HEK293 (cell line): ENCODE results near the gene ZNF69.

Source experiments
- CTCF ChIA-PET: fragments of 350-600 bp; formaldehyde crosslinking; extraction: SDS; loops from one replicate; lab custom pipeline; 2021; ENCODE audit warnings: antibody characterized with exemption; lab: Yijun Ruan, JAX
- POLR2A ChIA-PET: fragments of 300-600 bp; formaldehyde crosslinking; extraction: SDS; loops from one replicate; lab custom pipeline; 2020; ENCODE audit warnings: antibody characterized with exemption, inconsistent platforms; lab: Yijun Ruan, JAX
- H3K27ac ChIP-seq: fragments of 200-500 bp; sonication (Bioruptor generic); 2 replicates; pipeline ENCODE4 v1.5.1; 2014; ENCODE audit warnings: low read depth, low read length, control low read depth, inconsistent platforms; ENCODE audit errors: extremely low read depth
- H3K36me3 ChIP-seq, 2 experiments: fragments of 200-500 bp in 1 of 2; sonication (Bioruptor generic) in 1 of 2; 1 replicate in 1 of 2; 2 replicates in 1 of 2; pipeline ENCODE4 v1.5.1; 2014 to 2017; ENCODE audit warnings: inconsistent platforms in 2 of 2, low read length in 2 of 2; ENCODE audit not compliant: control insufficient read depth in 2 of 2, insufficient read depth in 1 of 2
- H3K4me1 ChIP-seq: fragments of 200-500 bp; sonication (Bioruptor generic); 2 replicates; pipeline ENCODE4 v1.5.1; 2014; ENCODE audit warnings: mild to moderate bottlenecking, low read length, inconsistent platforms; ENCODE audit not compliant: control insufficient read depth, insufficient read depth
- H3K4me3 ChIP-seq: 2 replicates; pipeline ENCODE4 v1.5.1; 2011; ENCODE audit warnings: low read depth, mild to moderate bottlenecking, control low read depth, low read length, moderate library complexity
- H3K9me3 ChIP-seq: fragments of 200-500 bp; sonication (Bioruptor generic); 2 replicates; pipeline ENCODE4 v1.5.1; 2014; ENCODE audit warnings: low read depth, low read length, inconsistent platforms; ENCODE audit not compliant: control insufficient read depth, insufficient read depth
- HIC1 ChIP-seq: fragments of 450-650 bp; formaldehyde crosslinking; IDR thresholded peaks from 2 replicates; pipeline ENCODE4 v1.5.1; 2016; ENCODE audit warnings: missing biosample characterization, missing genetic modification characterization
- KLF10 ChIP-seq: fragments of 450-650 bp; IDR thresholded peaks from 2 replicates; pipeline ENCODE4 v1.5.1; 2018; ENCODE audit warnings: missing biosample characterization, mild to moderate bottlenecking, missing genetic modification characterization
- KLF8 ChIP-seq: fragments of 450-650 bp; formaldehyde crosslinking; IDR thresholded peaks from 2 replicates; pipeline ENCODE4 v1.5.1; 2016; ENCODE audit warnings: missing biosample characterization, missing genetic modification characterization
- YY2 ChIP-seq: fragments of 450-650 bp; formaldehyde crosslinking; IDR thresholded peaks from 2 replicates; pipeline ENCODE4 v1.5.1; 2016; ENCODE audit warnings: missing biosample characterization, missing genetic modification characterization
- ZBTB11 ChIP-seq: fragments of 450-650 bp; formaldehyde crosslinking; conservative IDR thresholded peaks from 2 replicates; pipeline ENCODE4 v1.5.1; 2016; ENCODE audit warnings: low read depth, missing biosample characterization, missing genetic modification characterization
- ZBTB17 ChIP-seq: fragments of 450-650 bp; formaldehyde crosslinking; IDR thresholded peaks from 2 replicates; pipeline ENCODE4 v1.5.1; 2016; ENCODE audit warnings: missing biosample characterization, missing genetic modification characterization
- ZBTB6 ChIP-seq: fragments of 450-650 bp; formaldehyde crosslinking; IDR thresholded peaks from 2 replicates; pipeline ENCODE4 v1.5.1; 2017; ENCODE audit warnings: missing biosample characterization, missing genetic modification characterization
- ZEB2 ChIP-seq: fragments of 450-650 bp; formaldehyde crosslinking; IDR thresholded peaks from 2 replicates; pipeline ENCODE4 v1.5.1; 2016; ENCODE audit warnings: missing biosample characterization, missing genetic modification characterization
- ZFP69B ChIP-seq: fragments of 450-650 bp; formaldehyde crosslinking; IDR thresholded peaks from 2 replicates; pipeline ENCODE4 v1.5.1; 2016; ENCODE audit warnings: missing biosample characterization, missing genetic modification characterization
- ZIC2 ChIP-seq: fragments of 450-650 bp; formaldehyde crosslinking; IDR thresholded peaks from 2 replicates; pipeline ENCODE4 v1.5.1; 2016; ENCODE audit warnings: missing biosample characterization, missing genetic modification characterization
- ZNF112 ChIP-seq: fragments of 450-650 bp; formaldehyde crosslinking; IDR thresholded peaks from 2 replicates; pipeline ENCODE4 v1.5.0; 2017; ENCODE audit warnings: missing biosample characterization, missing genetic modification characterization
- ZNF146 ChIP-seq: fragments of 450-650 bp; formaldehyde crosslinking; IDR thresholded peaks from 2 replicates; pipeline ENCODE4 v1.5.1; 2016; ENCODE audit warnings: missing biosample characterization, missing genetic modification characterization
- ZNF433 ChIP-seq: fragments of 450-650 bp; formaldehyde crosslinking; IDR thresholded peaks from 2 replicates; pipeline ENCODE4 v1.5.1; 2016; ENCODE audit warnings: missing biosample characterization, missing genetic modification characterization, low read depth
- ZNF555 ChIP-seq: fragments of 450-650 bp; formaldehyde crosslinking; conservative IDR thresholded peaks from 2 replicates; pipeline ENCODE4 v1.5.1; 2017; ENCODE audit warnings: missing biosample characterization, mild to moderate bottlenecking, missing genetic modification characterization, inconsistent platforms
- ZNF624 ChIP-seq: fragments of 450-650 bp; formaldehyde crosslinking; IDR thresholded peaks from 2 replicates; pipeline ENCODE4 v1.5.1; 2017; ENCODE audit warnings: missing biosample characterization, missing genetic modification characterization
- ZNF658 ChIP-seq: fragments of 450-650 bp; formaldehyde crosslinking; IDR thresholded peaks from 2 replicates; pipeline ENCODE4; 2016; ENCODE audit warnings: missing biosample characterization, missing genetic modification characterization
- ZNF707 ChIP-seq: fragments of 450-650 bp; formaldehyde crosslinking; IDR thresholded peaks from 2 replicates; pipeline ENCODE4 v1.5.1; 2016; ENCODE audit warnings: missing biosample characterization, missing genetic modification characterization
- ZNF837 ChIP-seq: fragments of 450-650 bp; formaldehyde crosslinking; IDR thresholded peaks from 2 replicates; pipeline ENCODE4 v1.5.1; 2016; ENCODE audit warnings: missing biosample characterization, missing genetic modification characterization
- TF ChIP-seq, protein P1 (sequence below): fragments of 450-650 bp; formaldehyde crosslinking; IDR thresholded peaks from 2 replicates; pipeline ENCODE4 v1.5.1; 2016; ENCODE audit warnings: missing biosample characterization, missing genetic modification characterization, borderline replicate concordance
- TF ChIP-seq, protein P2 (sequence below): fragments of 450-650 bp; formaldehyde crosslinking; IDR thresholded peaks from 2 replicates; pipeline ENCODE4 v1.5.1; 2016; ENCODE audit warnings: missing biosample characterization, missing genetic modification characterization
- TF ChIP-seq, protein P3 (sequence below): fragments of 450-650 bp; formaldehyde crosslinking; IDR thresholded peaks from 2 replicates; pipeline ENCODE4 v1.5.1; 2016; ENCODE audit warnings: missing biosample characterization, missing genetic modification characterization

The ZNF69 gene

DNA sequence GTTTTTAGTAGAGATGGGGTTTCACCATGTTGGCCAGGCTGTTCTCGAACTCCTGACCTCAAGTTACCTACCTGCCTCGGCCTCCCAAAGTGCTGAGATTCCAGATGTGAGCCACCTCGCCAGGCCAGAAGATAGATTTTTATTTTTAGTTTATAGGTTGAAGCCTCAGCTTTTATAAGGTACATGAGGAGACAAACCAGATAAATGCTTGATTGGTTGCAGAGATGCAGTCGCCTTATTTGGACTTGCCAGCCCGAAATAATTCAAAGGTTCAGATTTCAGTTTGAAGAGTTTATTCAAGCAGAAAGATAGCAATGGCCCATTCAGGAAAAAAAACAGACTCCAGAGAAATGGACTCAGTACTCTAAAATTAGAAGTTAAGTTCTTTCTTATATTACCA, 3.1 kb downstream of the ZNF69 start (continued):
- TF ChIP-seq, protein P1, sequence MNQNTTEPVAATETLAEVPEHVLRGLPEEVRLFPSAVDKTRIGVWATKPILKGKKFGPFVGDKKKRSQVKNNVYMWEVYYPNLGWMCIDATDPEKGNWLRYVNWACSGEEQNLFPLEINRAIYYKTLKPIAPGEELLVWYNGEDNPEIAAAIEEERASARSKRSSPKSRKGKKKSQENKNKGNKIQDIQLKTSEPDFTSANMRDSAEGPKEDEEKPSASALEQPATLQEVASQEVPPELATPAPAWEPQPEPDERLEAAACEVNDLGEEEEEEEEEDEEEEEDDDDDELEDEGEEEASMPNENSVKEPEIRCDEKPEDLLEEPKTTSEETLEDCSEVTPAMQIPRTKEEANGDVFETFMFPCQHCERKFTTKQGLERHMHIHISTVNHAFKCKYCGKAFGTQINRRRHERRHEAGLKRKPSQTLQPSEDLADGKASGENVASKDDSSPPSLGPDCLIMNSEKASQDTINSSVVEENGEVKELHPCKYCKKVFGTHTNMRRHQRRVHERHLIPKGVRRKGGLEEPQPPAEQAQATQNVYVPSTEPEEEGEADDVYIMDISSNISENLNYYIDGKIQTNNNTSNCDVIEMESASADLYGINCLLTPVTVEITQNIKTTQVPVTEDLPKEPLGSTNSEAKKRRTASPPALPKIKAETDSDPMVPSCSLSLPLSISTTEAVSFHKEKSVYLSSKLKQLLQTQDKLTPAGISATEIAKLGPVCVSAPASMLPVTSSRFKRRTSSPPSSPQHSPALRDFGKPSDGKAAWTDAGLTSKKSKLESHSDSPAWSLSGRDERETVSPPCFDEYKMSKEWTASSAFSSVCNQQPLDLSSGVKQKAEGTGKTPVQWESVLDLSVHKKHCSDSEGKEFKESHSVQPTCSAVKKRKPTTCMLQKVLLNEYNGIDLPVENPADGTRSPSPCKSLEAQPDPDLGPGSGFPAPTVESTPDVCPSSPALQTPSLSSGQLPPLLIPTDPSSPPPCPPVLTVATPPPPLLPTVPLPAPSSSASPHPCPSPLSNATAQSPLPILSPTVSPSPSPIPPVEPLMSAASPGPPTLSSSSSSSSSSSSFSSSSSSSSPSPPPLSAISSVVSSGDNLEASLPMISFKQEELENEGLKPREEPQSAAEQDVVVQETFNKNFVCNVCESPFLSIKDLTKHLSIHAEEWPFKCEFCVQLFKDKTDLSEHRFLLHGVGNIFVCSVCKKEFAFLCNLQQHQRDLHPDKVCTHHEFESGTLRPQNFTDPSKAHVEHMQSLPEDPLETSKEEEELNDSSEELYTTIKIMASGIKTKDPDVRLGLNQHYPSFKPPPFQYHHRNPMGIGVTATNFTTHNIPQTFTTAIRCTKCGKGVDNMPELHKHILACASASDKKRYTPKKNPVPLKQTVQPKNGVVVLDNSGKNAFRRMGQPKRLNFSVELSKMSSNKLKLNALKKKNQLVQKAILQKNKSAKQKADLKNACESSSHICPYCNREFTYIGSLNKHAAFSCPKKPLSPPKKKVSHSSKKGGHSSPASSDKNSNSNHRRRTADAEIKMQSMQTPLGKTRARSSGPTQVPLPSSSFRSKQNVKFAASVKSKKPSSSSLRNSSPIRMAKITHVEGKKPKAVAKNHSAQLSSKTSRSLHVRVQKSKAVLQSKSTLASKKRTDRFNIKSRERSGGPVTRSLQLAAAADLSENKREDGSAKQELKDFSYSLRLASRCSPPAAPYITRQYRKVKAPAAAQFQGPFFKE, result no peak
- TF ChIP-seq ZNF146 (tag by site-specific recombination), result no peak
- TF ChIP-seq ZNF837 (tag by site-specific recombination), result no peak
- TF ChIP-seq ZNF433 (tag by site-specific recombination), result no peak
- TF ChIP-seq HIC1 (tag by site-specific recombination), result no peak
- TF ChIP-seq ZIC2 (tag by site-specific recombination), result no peak
- TF ChIP-seq ZBTB6 (tag by site-specific recombination), result no peak
- TF ChIP-seq ZFP69B (tag by site-specific recombination), result no peak

- TF ChIP-seq, protein P2, sequence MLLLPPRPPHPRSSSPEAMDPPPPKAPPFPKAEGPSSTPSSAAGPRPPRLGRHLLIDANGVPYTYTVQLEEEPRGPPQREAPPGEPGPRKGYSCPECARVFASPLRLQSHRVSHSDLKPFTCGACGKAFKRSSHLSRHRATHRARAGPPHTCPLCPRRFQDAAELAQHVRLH, result no peak
- TF ChIP-seq, protein P3, sequence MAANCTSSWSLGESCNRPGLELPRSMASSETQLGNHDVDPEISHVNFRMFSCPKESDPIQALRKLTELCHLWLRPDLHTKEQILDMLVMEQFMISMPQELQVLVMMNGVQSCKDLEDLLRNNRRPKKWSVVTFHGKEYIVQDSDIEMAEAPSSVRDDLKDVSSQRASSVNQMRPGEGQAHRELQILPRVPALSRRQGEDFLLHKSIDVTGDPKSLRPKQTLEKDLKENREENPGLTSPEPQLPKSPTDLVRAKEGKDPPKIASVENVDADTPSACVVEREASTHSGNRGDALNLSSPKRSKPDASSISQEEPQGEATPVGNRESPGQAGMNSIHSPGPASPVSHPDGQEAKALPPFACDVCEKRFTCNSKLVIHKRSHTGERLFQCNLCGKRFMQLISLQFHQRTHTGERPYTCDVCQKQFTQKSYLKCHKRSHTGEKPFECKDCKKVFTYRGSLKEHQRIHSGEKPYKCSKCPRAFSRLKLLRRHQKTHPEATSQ (tag by site-specific recombination), result no peak
- no peak for TF ChIP-seq KLF10 (tag by site-specific recombination)
- Histone ChIP-seq H3K4me1 (no peaks in the 10 kb centered on the region), H3K4me3 (no peak overlapping the region), H3K36me3 (no peaks in the 10 kb centered on the region), H3K27ac (no peak overlapping the region), H3K9me3 (no peaks in the 10 kb centered on the region)
- POLR2A ChIA-PET, result no interaction called here
- CTCF ChIA-PET, result no interaction called here
These were observed 7.3 kb downstream of the ZNF69 start for GRCh38 chr19:11894851-11895250.

- TF ChIP-seq KLF8 (tag by site-specific recombination) (no peak), ZBTB17 (tag by site-specific recombination) (no peak), ZNF624 (tag by site-specific recombination) (no peak), ZNF555 (tag by site-specific recombination) (no peak), ZNF707 (tag by site-specific recombination) (no peak), ZBTB11 (tag by site-specific recombination) (no peak), YY2 (tag by site-specific recombination) (no peak), ZEB2 (tag by site-specific recombination) (no peak), ZNF658 (no peak), ZNF112 (no peak)
- peaks cover 0 to 5% of the 10 kb centered on the region in 2 experiments; a peak in 1 of 3 replicates for H3K36me3 ChIP-seq
- no peak overlapping the region for H3K4me3 ChIP-seq
- H3K4me1 ChIP-seq, result no peaks in the 10 kb centered on the region
- H3K9me3 ChIP-seq, result no peaks in the 10 kb centered on the region
- H3K27ac ChIP-seq, result no peak overlapping the region
- POLR2A ChIA-PET, result no interaction called here
- CTCF ChIA-PET, result no interaction called here
These were observed 14.6 kb downstream of the ZNF69 start for GRCh38 chr19:11902228-11902627.
